ENCODE results near the gene TNFRSF25. TPM values are rescaled to one million over a fixed set of nuclear protein-coding genes. Genes with fewer than 3 reads are reported as not detected.

The TNFRSF25 gene
- total and polyA plus RNA-seq, 10 of the 15 experiments (the other 5 are each of a cell fraction or from before 2014, with no cell fraction given), result 0.23 to 8.6 (median 0.46) TPM; not detected in 5

DNA sequence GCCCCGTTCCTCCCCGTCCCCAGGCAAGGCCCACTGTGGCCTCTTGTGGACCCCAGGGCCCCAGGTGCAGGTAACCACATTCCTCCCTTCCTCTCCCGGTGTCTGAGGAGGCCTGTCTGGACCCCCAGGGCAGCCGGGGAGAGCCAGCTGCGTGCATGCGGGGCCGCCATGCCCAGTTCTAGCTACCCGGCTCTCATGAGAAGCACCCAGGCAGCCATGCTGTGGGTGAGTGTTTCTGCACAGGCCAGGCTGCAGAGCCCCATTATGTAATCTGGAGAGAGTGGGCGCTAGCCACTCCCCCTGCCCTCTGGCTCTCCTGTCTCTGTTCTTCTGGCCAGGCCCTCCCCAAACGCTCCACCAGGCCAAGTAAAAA, 43.9 kb upstream of the TNFRSF25 start:
- ChIA-PET SMC1A (ENCODE audit: uncharacterized antibody, unreplicated experiment) (no interaction called here), RAD21 (ENCODE audit: unreplicated experiment) (no interaction called here), CTCF (no interaction called here), POLR2A (no interaction called here)
- in situ Hi-C loops (cut with MboI) (no loop called here), intact Hi-C loops (cut with micrococcal nuclease; ENCODE audit: unreplicated experiment) (no loop called here)
- Histone ChIP-seq H3K36me3 (ENCODE audit: control insufficient read depth in 2 of 2, insufficient read depth in 2 of 2, low read length in 1 of 2) (no peaks in the 10 kb centered on the region), H3K79me2 (ENCODE audit: control insufficient read depth, insufficient read depth, low read length) (no peaks in the 10 kb centered on the region), H3K9ac (ENCODE audit: control insufficient read depth, insufficient read depth, low read length) (no peak overlapping the region), H3K27me3 (replicated peaks in 1 of 2; ENCODE audit: control insufficient read depth in 2 of 2, insufficient read depth in 2 of 2, low read length in 1 of 2) (no peaks in the 10 kb centered on the region; a peak in 1 of 4 replicates), H4K20me1 (ENCODE audit: control insufficient read depth, insufficient read depth) (no peaks in the 10 kb centered on the region; the same call in 1 of the 2 replicates), H3K27ac (ENCODE audit: control insufficient read depth, insufficient read depth) (no peak overlapping the region), H3K4me1 (ENCODE audit: control insufficient read depth, insufficient read depth, low read length) (no peaks in the 10 kb centered on the region), H2AFZ (ENCODE audit: control insufficient read depth, low read depth, low read length) (no peak overlapping the region), H3K9me3 (replicated peaks; ENCODE audit: control insufficient read depth, insufficient read depth, low read length) (no peaks in the 10 kb centered on the region), H3K4me3 (no peak overlapping the region), H3K4me2 (ENCODE audit: control insufficient read depth, insufficient read depth) (no peak overlapping the region)
- DNase-seq (ENCODE audit: low read depth, low spot score) (no peak), ATAC-seq (peak; percentile 20; the same call in 2 of the 3 replicates), FAIRE-seq (no peak)
- no TSS peak for BruUV-seq (replicated peaks)
- WGBS (ENCODE audit: insufficient coverage, insufficient replicate concordance, low lambda C conversion rate, missing lambda C conversion rate), result 34% methylated on average over 10 of the region's 10 CpGs
- TF ChIP-seq, protein P1, sequence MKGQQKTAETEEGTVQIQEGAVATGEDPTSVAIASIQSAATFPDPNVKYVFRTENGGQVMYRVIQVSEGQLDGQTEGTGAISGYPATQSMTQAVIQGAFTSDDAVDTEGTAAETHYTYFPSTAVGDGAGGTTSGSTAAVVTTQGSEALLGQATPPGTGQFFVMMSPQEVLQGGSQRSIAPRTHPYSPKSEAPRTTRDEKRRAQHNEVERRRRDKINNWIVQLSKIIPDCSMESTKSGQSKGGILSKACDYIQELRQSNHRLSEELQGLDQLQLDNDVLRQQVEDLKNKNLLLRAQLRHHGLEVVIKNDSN (IDR thresholded peaks at IDR 0.05; ENCODE audit: borderline replicate concordance, extremely low read length, insufficient read depth, low read depth, low read length), result no peak
- TF ChIP-seq, protein P2, sequence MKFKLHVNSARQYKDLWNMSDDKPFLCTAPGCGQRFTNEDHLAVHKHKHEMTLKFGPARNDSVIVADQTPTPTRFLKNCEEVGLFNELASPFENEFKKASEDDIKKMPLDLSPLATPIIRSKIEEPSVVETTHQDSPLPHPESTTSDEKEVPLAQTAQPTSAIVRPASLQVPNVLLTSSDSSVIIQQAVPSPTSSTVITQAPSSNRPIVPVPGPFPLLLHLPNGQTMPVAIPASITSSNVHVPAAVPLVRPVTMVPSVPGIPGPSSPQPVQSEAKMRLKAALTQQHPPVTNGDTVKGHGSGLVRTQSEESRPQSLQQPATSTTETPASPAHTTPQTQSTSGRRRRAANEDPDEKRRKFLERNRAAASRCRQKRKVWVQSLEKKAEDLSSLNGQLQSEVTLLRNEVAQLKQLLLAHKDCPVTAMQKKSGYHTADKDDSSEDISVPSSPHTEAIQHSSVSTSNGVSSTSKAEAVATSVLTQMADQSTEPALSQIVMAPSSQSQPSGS (IDR thresholded peaks at IDR 0.05; ENCODE audit: low read length), result no peak
- TF ChIP-seq BRCA1 (IDR thresholded peaks at IDR 0.05; ENCODE audit: low read depth, low read length) (no peak), CBX3 (IDR thresholded peaks at IDR 0.05; ENCODE audit: borderline replicate concordance, low read depth) (no peak), TCF3 (IDR thresholded peaks at IDR 0.05; ENCODE audit: borderline replicate concordance, insufficient read depth, low read depth, low read length) (no peak), MYC (IDR thresholded peaks at IDR 0.05; ENCODE audit: insufficient read depth, insufficient read length, insufficient replicate concordance, low read length, severe bottlenecking) (no peak), EZH2 (IDR thresholded peaks at IDR 0.05; ENCODE audit: borderline replicate concordance, control insufficient read depth, low read depth, low read length) (no peak), CHD2 (IDR thresholded peaks at IDR 0.05; ENCODE audit: borderline replicate concordance, low read depth, low read length) (no peak), HDGF (IDR thresholded peaks at IDR 0.05) (no peak), ZBED1 (IDR thresholded peaks at IDR 0.05; ENCODE audit: borderline replicate concordance) (no peak)
- TF ChIP-seq, protein P3, sequence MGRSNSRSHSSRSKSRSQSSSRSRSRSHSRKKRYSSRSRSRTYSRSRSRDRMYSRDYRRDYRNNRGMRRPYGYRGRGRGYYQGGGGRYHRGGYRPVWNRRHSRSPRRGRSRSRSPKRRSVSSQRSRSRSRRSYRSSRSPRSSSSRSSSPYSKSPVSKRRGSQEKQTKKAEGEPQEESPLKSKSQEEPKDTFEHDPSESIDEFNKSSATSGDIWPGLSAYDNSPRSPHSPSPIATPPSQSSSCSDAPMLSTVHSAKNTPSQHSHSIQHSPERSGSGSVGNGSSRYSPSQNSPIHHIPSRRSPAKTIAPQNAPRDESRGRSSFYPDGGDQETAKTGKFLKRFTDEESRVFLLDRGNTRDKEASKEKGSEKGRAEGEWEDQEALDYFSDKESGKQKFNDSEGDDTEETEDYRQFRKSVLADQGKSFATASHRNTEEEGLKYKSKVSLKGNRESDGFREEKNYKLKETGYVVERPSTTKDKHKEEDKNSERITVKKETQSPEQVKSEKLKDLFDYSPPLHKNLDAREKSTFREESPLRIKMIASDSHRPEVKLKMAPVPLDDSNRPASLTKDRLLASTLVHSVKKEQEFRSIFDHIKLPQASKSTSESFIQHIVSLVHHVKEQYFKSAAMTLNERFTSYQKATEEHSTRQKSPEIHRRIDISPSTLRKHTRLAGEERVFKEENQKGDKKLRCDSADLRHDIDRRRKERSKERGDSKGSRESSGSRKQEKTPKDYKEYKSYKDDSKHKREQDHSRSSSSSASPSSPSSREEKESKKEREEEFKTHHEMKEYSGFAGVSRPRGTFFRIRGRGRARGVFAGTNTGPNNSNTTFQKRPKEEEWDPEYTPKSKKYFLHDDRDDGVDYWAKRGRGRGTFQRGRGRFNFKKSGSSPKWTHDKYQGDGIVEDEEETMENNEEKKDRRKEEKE (IDR thresholded peaks at IDR 0.05), result no peak
